ENCODE measurements around the gene VPS72. TPM values are rescaled to one million over a fixed set of nuclear protein-coding genes. Genes with fewer than 3 reads are reported as not detected.

Gene VPS72
- total and polyA plus RNA-seq, 10 of the 15 experiments (the other 5 are each of a cell fraction or from before 2014, with no cell fraction given) = 6.7 to 77.8 (median 58.1) TPM

GRCh38 chr1:151238467-151238739, 48.4 kb upstream of the VPS72 start:
- ATAC-seq = no peak
- CTCF ChIA-PET = interaction anchor here (1.6 kb wide), 1 partner anchor 14 kb away, joined by 6 read pairs; no protein-coding TSS in a partner anchor
- Histone ChIP-seq H3K9me3 (replicated peaks; ENCODE audit: control insufficient read depth, insufficient read depth, low read length) (no peaks in the 10 kb centered on the region), H3K36me3 (ENCODE audit: control insufficient read depth in 2 of 2, insufficient read depth in 2 of 2, low read length in 1 of 2) (peaks cover 21 to 46% of the 10 kb centered on the region in 2 experiments), H3K27me3 (replicated peaks in 1 of 2; ENCODE audit: control insufficient read depth in 2 of 2, insufficient read depth in 2 of 2, low read length in 1 of 2) (no peaks in the 10 kb centered on the region), H3K79me2 (ENCODE audit: control insufficient read depth, insufficient read depth, low read length) (no peaks in the 10 kb centered on the region), H3K9ac (ENCODE audit: control insufficient read depth, insufficient read depth, low read length) (no peak overlapping the region), H4K20me1 (ENCODE audit: control insufficient read depth, insufficient read depth) (no peaks in the 10 kb centered on the region), H3K4me1 (ENCODE audit: control insufficient read depth, insufficient read depth, low read length) (peaks cover 8% of the 10 kb centered on the region; the same call in 1 of the 2 replicates), H3K4me2 (ENCODE audit: control insufficient read depth, insufficient read depth) (no peak overlapping the region), H2AFZ (ENCODE audit: control insufficient read depth, low read depth, low read length) (no peak overlapping the region), H3K27ac (ENCODE audit: control insufficient read depth, insufficient read depth) (no peak overlapping the region), H3K4me3 (no peak overlapping the region)
- no TSS peak for BruUV-seq (replicated peaks)
- no peak for FAIRE-seq
- TF ChIP-seq FOXK2 (IDR thresholded peaks at IDR 0.05) = no peak
- TF ChIP-seq EP300 (IDR thresholded peaks at IDR 0.05; ENCODE audit: borderline replicate concordance in 1 of 2, control insufficient read depth in 1 of 2, low read depth in 2 of 2, low read length in 2 of 2) = no peak
- no peak for TF ChIP-seq ATF3 (IDR thresholded peaks at IDR 0.05; ENCODE audit: borderline replicate concordance, extremely low read depth, low read depth, low read length)
- TF ChIP-seq ATF7 (IDR thresholded peaks at IDR 0.05; ENCODE audit: low read depth) = no peak
- TF ChIP-seq MTA3 (IDR thresholded peaks at IDR 0.05; ENCODE audit: borderline replicate concordance, low read length) = no peak
- TF ChIP-seq ATF2 (IDR thresholded peaks at IDR 0.05; ENCODE audit: low read length) = 0 out of 2 replicates have a peak, but pooled peaks have one; percentile 2
- TF ChIP-seq SPI1 (IDR thresholded peaks at IDR 0.05; ENCODE audit: borderline replicate concordance, insufficient read depth, low read depth, low read length) = no peak
- SMC1A ChIA-PET (ENCODE audit: uncharacterized antibody, unreplicated experiment) = interaction anchor here (0.8 kb wide), 1 partner anchor 43 kb away, joined by 3 read pairs; no protein-coding TSS in a partner anchor
- 54% methylated on average over 1 of the region's 1 CpG for WGBS (ENCODE audit: insufficient coverage, insufficient replicate concordance, low lambda C conversion rate, missing lambda C conversion rate)
- DNase-seq (ENCODE audit: low read depth, low spot score) = no peak
- RAD21 ChIA-PET (ENCODE audit: unreplicated experiment) = no interaction called here
- intact Hi-C loops (cut with micrococcal nuclease; ENCODE audit: unreplicated experiment) (no loop called here), in situ Hi-C loops (cut with MboI) (no loop called here)
- POLR2A ChIA-PET = no interaction called here
